Central memory CD8-positive, alpha-beta T cell (primary cell): ENCODE measurements around the gene OR10T2.
"Not testable (repeated sequence)": the region's sequence is repeated elsewhere in the genome, so short reads cannot be mapped to it uniquely, and the experiment has no call there.

ENCODE experiments used
- ATAC-seq: fragments of 150-1000 bp; cut with Tn5 transposase; replicated peaks from 2 replicates; pipeline ENCODE4 v1.10.0; 2022; ENCODE audit warnings: mild to moderate bottlenecking, moderate FRiP score, moderate number of reproducible peaks; ENCODE audit not compliant: poor library complexity, severe bottlenecking; ENCODE audit errors: extremely low read depth
- DNase-seq, 2 donors: peaks; one replicate each; pipeline ENCODE4 v3.0.0; 2021; ENCODE audit warnings: low spot score in 2 of 2
- H3K27ac Mint-ChIP-seq: one replicate; pipeline ENCODE4 v1.8.0; 2022; ENCODE audit warnings: low read depth, mild to moderate bottlenecking, moderate library complexity, mixed read lengths
- H3K27me3 Mint-ChIP-seq: one replicate; pipeline ENCODE4 v1.8.0; 2022; ENCODE audit warnings: mixed read lengths
- H3K36me3 Mint-ChIP-seq: one replicate; pipeline ENCODE4 v1.8.0; 2022; ENCODE audit warnings: mild to moderate bottlenecking, moderate library complexity, mixed read lengths; ENCODE audit not compliant: insufficient read depth
- H3K4me1 Mint-ChIP-seq: one replicate; pipeline ENCODE4 v1.8.0; 2022; ENCODE audit warnings: mixed read lengths
- H3K4me3 Mint-ChIP-seq: one replicate; pipeline ENCODE4 v1.8.0; 2022; ENCODE audit warnings: mild to moderate bottlenecking, moderate library complexity, mixed read lengths
- H3K9me3 Mint-ChIP-seq: one replicate; pipeline ENCODE4 v1.8.0; 2022; ENCODE audit warnings: mixed read lengths

The OR10T2 gene, protein sequence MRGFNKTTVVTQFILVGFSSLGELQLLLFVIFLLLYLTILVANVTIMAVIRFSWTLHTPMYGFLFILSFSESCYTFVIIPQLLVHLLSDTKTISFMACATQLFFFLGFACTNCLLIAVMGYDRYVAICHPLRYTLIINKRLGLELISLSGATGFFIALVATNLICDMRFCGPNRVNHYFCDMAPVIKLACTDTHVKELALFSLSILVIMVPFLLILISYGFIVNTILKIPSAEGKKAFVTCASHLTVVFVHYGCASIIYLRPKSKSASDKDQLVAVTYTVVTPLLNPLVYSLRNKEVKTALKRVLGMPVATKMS

DNA sequence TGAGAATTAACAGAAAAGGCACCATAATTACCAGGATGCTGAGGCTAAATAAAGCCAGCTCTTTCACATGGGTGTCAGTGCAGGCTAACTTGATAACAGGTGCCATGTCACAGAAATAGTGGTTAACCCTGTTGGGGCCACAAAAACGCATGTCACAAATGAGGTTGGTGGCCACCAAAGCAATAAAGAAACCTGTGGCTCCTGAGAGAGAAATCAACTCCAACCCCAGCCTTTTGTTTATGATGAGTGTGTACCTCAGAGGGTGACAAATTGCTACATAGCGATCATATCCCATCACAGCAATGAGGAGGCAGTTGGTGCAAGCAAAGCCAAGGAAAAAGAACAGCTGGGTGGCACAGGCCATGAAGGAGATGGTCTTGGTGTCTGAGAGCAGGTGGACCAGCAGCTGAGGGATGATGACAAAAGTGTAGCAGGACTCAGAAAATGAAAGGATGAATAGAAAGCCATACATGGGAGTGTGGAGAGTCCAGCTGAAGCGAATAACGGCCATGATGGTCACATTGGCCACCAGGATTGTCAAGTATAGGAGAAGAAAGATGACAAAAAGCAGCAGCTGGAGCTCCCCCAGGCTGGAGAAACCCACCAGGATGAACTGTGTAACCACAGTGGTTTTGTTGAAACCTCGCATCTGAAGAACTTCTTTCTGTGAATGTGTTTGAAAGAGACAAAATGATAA, at the start of gene OR10T2:
Gene OR10T2, minus strand, starts transcription at position 649 of the 697 bp plus-strand sequence. Its CDS starts 0 bp downstream, at position 649.
- H3K36me3 Mint-ChIP-seq: no peaks in the 10 kb centered on the region
- DNase-seq (no peak), ATAC-seq (no peak)
- H3K4me3 Mint-ChIP-seq: no peak within 1 kb of the TSS
- no peak within 1 kb of the TSS for H3K27ac Mint-ChIP-seq
- no peaks in the 10 kb centered on the region for H3K4me1 Mint-ChIP-seq
- peaks cover 65% of the 10 kb centered on the region for H3K27me3 Mint-ChIP-seq
- no peaks in the 10 kb centered on the region for H3K9me3 Mint-ChIP-seq

DNA sequence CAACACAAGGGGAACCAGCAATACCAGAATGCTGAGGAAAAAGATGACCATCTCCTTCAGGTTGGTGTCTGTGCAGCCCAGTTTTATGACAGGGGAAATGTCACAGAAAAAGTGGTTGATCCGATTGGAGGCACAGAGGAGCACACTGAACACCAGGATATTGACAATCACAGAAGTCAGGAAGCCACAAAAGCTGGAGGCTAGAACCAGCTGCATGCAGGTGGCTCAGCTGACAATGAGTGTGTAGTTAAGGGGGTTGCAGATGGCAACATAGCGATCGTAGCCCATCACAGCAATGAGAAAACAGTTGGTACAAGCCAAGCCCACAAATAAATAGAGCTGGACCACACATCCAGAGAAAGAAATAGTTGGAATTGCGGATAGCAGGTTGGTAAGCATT, 46.1 kb upstream of the OR10T2 start:
- Mint-ChIP-seq H3K36me3 (no peaks in the 10 kb centered on the region), H3K27ac (no peak overlapping the region), H3K27me3 (peaks cover 62% of the 10 kb centered on the region), H3K4me3 (no peak overlapping the region), H3K9me3 (no peaks in the 10 kb centered on the region), H3K4me1 (no peaks in the 10 kb centered on the region)
- DNase-seq (no peak), ATAC-seq (no peak)

- Mint-ChIP-seq H3K36me3 (no peaks in the 10 kb centered on the region), H3K4me1 (no peaks in the 10 kb centered on the region), H3K9me3 (peaks cover 6% of the 10 kb centered on the region), H3K27ac (no peak overlapping the region), H3K27me3 (peaks cover 85% of the 10 kb centered on the region), H3K4me3 (no peak overlapping the region)
- no peak for ATAC-seq
- no peak for DNase-seq
These were observed 35.5 kb upstream of the OR10T2 start for GRCh38 chr1:158434741-158435140.

DNA sequence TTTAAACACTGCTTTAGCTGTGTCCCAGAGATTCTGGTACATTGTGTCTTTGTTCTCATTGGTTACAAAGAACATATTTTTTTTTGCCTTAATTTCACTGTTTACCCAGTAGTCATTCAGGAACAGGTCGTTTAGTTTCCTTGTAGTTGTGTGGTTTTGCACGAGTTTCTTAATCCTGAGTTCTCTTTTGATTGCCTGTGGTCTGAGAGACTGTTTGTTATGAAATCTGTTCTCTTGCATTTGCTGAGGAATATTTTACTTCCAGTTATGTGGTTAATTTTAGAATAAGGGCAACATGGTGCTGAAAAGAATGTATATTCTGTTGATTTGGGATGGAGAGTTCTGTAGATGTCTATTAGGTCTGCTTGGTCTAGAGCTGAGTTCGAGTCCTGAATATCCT, 30.9 kb upstream of the OR10T2 start:
- not testable (repeated sequence) for H3K4me1 Mint-ChIP-seq, H3K27ac Mint-ChIP-seq, H3K4me3 Mint-ChIP-seq, ATAC-seq, DNase-seq, H3K36me3 Mint-ChIP-seq
- Mint-ChIP-seq H3K9me3 (peaks cover 13% of the 10 kb centered on the region), H3K27me3 (peaks cover 79% of the 10 kb centered on the region)

GRCh38 chr1:158426137-158426536, 26.9 kb upstream of the OR10T2 start, which contains the start of gene OR10K2:
TSS of gene OR10K2 (minus strand) at chr1:158426237. CDS start at chr1:158420866, 5,371 bp downstream.
- ATAC-seq (no peak), DNase-seq (no peak)
- peaks cover 45% of the 10 kb centered on the region for H3K27me3 Mint-ChIP-seq
- peaks cover 7% of the 10 kb centered on the region for H3K9me3 Mint-ChIP-seq
- no peaks in the 10 kb centered on the region for H3K4me1 Mint-ChIP-seq
- no peak within 1 kb of the TSS for H3K4me3 Mint-ChIP-seq
- no peaks in the 10 kb centered on the region for H3K36me3 Mint-ChIP-seq
- no peak within 1 kb of the TSS for H3K27ac Mint-ChIP-seq

- H3K27ac Mint-ChIP-seq: no peak overlapping the region
- no peak overlapping the region for H3K4me3 Mint-ChIP-seq
- peaks cover 7% of the 10 kb centered on the region for H3K9me3 Mint-ChIP-seq
- ATAC-seq (no peak), DNase-seq (no peak)
- no peaks in the 10 kb centered on the region for H3K4me1 Mint-ChIP-seq
- peaks cover 45% of the 10 kb centered on the region for H3K27me3 Mint-ChIP-seq
- no peaks in the 10 kb centered on the region for H3K36me3 Mint-ChIP-seq
These were observed 25.8 kb upstream of the OR10T2 start for GRCh38 chr1:158425027-158425426.

DNA sequence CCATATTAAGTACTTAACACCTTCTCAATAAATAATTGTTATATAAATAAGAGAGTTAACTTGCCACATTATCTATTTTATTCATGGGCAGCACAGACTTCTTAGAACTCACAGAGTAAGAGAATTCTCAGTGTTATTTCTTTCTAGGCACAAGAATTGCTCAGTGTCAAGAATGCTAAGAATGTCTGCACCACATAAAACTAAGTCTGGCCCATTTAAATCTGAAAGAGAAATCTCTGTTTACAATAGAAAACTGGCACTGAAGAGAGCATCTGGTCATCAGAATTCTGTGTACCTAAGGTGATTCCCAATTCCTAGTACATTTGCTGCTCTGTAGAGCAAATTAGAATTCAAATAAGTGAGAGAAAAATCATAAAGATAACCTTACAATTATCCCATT, 22.9 kb upstream of the OR10T2 start:
- DNase-seq: no peak
- ATAC-seq: no peak
- Mint-ChIP-seq H3K4me1 (no peaks in the 10 kb centered on the region), H3K27me3 (peaks cover 19% of the 10 kb centered on the region), H3K36me3 (no peaks in the 10 kb centered on the region), H3K4me3 (no peak overlapping the region), H3K27ac (no peak overlapping the region), H3K9me3 (no peaks in the 10 kb centered on the region)

DNA sequence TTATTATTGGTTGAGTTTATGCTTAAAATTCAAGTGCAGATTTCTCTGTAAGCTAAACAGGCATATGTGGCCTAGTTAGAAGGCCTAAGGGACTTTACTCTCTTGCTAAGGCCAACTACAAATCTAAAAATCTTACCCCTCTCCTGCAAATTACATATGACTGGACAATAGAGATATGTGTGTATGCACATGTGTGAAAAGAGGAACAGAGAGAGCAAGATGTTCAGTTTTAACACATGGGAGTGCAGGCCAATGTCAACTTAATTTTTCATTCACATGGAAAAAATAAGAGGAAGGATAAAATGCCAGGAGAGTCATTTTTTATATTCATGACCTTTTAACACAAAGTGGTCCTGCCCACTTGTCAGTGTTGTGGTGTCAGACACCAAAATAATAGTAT, 18.3 kb upstream of the OR10T2 start:
- Mint-ChIP-seq H3K9me3 (no peaks in the 10 kb centered on the region), H3K4me3 (no peak overlapping the region), H3K27ac (no peak overlapping the region), H3K4me1 (no peaks in the 10 kb centered on the region), H3K36me3 (no peaks in the 10 kb centered on the region), H3K27me3 (peaks cover 50% of the 10 kb centered on the region)
- ATAC-seq: no peak
- no peak for DNase-seq

DNA sequence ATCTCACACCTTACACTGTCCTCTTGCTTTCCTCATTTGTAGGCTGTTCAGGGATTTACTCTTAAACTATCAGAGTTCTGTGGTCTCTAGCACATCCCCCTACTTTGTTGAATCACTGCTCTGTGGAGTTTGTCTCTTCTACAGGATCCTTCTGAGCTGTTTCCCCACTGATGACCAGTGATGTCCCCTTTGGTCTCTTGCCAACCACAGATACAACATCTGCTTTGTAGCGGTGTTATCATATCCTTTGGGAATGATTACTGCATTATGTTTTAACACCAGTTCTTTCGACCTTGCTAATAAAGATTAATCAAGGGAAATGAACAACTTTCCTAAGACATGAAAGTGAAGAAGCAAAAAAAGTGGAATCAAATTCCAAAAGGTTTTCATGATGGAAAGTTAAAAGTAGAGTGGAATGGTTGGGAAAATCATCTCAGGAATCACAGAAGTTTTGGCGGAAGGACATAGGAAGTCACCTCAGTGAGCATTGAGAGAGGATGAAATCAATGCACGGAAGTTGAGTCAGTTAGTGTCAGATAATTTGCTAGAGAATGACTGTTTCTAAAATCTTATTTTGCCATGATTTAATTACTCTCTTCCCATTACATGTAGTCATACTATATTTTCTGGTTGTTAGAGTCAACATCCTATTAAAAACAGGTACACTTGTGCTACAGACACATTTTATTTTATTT, 15.5 kb upstream of the OR10T2 start:
- Mint-ChIP-seq H3K27me3 (peaks cover 36% of the 10 kb centered on the region), H3K9me3 (no peaks in the 10 kb centered on the region), H3K27ac (no peak overlapping the region)

DNA sequence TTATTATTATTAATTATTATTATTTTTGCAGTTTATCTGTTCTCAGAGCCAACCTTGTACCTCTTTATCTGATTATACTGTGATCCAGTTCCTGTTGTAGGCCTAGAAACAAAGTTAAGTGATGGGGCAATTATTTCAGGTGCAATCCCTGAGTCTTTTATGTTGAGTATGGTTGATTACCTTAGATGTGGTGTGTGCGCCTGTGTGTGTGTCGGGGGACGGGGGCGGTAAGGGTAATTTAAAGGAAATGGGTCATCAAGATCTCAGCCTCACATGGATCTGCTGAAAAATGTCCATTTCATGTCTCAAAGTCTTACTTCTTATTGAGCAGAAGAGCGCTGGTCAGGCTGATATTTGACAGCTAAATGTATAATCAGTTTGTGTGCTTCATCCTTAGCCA, 7.8 kb upstream of the OR10T2 start:
- Mint-ChIP-seq H3K9me3 (no peaks in the 10 kb centered on the region), H3K4me3 (no peak overlapping the region), H3K27ac (no peak overlapping the region), H3K36me3 (no peaks in the 10 kb centered on the region), H3K27me3 (peaks cover 53% of the 10 kb centered on the region), H3K4me1 (no peaks in the 10 kb centered on the region)
- DNase-seq (no peak), ATAC-seq (no peak)

More for the DNA sequence above, 15.5 kb upstream of the OR10T2 start:
- Mint-ChIP-seq H3K36me3 (no peaks in the 10 kb centered on the region), H3K4me3 (no peak overlapping the region), H3K4me1 (no peaks in the 10 kb centered on the region)
- no peak for DNase-seq
- no peak for ATAC-seq

GRCh38 chr1:158400871-158401270, 1.6 kb upstream of the OR10T2 start:
- Mint-ChIP-seq H3K36me3 (no peaks in the 10 kb centered on the region), H3K27ac (no peak overlapping the region), H3K9me3 (no peaks in the 10 kb centered on the region), H3K4me1 (no peaks in the 10 kb centered on the region), H3K4me3 (no peak overlapping the region), H3K27me3 (peaks cover 74% of the 10 kb centered on the region)
- ATAC-seq: no peak
- DNase-seq: no peak

DNA sequence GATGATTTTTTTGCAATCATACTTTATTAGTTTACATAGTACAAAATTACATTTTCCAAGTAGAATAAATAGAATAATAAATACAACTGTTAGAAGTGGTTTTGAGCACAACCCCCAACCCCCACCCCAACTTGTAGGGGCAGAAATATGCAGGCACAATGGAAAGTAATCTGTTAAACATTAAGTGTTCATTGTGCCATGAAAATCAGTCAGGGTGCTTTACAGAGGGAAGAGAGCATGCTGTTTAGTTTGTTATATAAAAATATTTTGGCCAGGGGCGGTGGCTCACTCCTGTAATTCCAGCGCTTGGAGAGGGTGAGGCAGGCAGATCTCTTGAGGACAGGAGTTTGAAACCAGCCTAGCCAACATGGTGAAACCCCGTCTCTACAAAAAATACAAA, 2.6 kb downstream of the OR10T2 start:
- ATAC-seq (no peak), DNase-seq (no peak)
- peaks cover 43% of the 10 kb centered on the region for H3K27me3 Mint-ChIP-seq
- no peaks in the 10 kb centered on the region for H3K9me3 Mint-ChIP-seq
- H3K36me3 Mint-ChIP-seq: no peaks in the 10 kb centered on the region
- no peak overlapping the region for H3K27ac Mint-ChIP-seq
- no peak overlapping the region for H3K4me3 Mint-ChIP-seq
- no peaks in the 10 kb centered on the region for H3K4me1 Mint-ChIP-seq

DNA sequence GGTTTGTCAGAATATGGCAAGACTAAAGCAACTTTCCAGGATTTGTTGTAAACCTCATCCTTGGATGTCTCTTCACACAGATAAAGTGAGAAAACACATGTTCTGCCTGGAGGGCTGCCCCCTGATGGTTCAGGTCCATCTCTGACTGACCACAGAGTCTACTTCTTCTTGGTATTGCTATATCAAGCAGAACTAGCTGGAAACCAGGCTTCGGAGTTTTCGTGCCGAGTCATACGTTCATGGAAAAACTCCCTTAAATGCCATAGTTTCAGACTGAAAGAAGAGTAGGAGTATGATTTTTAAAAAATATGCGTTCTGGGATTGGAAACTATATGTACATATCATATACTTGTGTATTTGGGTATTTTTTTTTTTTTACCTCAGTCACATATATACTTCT, 5.8 kb downstream of the OR10T2 start:
- Mint-ChIP-seq H3K9me3 (no peaks in the 10 kb centered on the region), H3K36me3 (no peaks in the 10 kb centered on the region), H3K27ac (no peak overlapping the region), H3K4me1 (no peaks in the 10 kb centered on the region), H3K4me3 (no peak overlapping the region), H3K27me3 (peaks cover 20% of the 10 kb centered on the region)
- ATAC-seq (no peak), DNase-seq (no peak)
